T47D (cell line): ENCODE measurements around the gene MAMDC2.

Source experiments
- DNase-seq, 2 experiments: peaks; one replicate each; pipeline versions ENCODE4 v3.0.0 to v3.0.0-alpha.2; 2011 to 2012; ENCODE audit warnings: low read depth in 1 of 2, low spot score in 1 of 2
- JUND ChIP-seq: IDR thresholded peaks from 2 replicates; pipeline ENCODE4 v1.6.1; 2012; ENCODE audit warnings: low read depth
- in situ Hi-C: cut with HindIII; loops from 2 replicates; pipeline ENCODE4 v1.10.0; 2016; ENCODE audit warnings: low sequenced_read_pairs, low pct_unique_long_range_greater_than_20kb

MAMDC2 gene

DNA sequence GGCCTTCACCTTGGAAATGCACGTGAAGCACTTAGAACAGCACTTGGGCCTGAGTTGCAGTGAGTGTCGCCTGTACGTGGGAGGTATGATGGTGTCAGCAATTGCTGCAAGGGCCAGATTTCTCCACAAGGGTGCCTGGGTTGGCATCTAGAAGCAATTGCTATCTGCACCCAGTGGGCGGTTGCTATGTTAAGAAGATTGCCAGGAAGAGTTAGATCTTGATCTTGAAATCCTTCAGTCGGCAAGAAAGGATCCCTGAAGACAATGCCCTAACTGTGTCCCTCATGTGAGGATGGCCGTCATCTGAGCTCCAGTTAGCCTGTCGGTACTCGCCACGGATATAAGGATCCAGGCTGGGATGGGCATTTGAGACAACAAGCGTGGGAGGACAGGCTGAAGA is 62.9 kb downstream of the MAMDC2 start:
- in situ Hi-C loops = no loop called here
- TF ChIP-seq JUND = no peak
- DNase-seq = no peak

DNA sequence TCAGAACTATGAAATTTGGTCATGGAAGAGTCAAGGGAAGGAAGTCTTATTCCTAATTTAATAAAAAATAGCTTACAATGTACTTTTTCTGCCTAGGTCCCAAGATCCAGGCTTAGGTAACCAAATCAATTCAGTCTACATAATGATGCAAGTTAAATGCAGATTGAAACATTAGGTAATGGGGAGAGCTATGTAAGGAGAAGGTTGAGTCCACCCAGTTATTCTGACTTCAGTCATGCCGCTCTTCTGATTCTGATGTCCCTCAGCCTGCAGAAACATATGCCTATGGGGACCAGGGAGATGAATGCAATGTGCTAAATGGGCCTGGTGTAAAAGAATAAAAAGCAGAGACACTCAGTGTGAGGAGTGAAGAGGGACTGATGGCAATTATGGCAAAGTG is 63.9 kb downstream of the MAMDC2 start:
- in situ Hi-C loops = no loop called here
- no peak for DNase-seq
- no peak for TF ChIP-seq JUND

DNA sequence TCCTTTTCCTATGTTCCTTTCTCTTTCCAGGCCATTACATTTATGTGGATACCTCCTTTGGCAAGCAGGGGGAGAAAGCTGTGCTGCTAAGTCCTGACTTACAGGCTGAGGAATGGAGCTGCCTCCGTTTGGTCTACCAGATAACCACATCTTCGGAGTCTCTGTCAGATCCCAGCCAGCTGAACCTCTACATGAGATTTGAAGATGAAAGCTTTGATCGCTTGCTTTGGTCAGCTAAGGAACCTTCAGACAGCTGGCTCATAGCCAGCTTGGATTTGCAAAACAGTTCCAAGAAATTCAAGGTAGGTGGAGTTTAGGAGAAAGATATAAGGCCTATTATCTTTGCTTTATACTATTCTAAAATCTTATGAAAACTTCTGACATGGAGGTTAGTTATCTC is 64.5 kb downstream of the MAMDC2 start:
- TF ChIP-seq JUND = no peak
- in situ Hi-C loops = no loop called here
- DNase-seq = no peak

DNA sequence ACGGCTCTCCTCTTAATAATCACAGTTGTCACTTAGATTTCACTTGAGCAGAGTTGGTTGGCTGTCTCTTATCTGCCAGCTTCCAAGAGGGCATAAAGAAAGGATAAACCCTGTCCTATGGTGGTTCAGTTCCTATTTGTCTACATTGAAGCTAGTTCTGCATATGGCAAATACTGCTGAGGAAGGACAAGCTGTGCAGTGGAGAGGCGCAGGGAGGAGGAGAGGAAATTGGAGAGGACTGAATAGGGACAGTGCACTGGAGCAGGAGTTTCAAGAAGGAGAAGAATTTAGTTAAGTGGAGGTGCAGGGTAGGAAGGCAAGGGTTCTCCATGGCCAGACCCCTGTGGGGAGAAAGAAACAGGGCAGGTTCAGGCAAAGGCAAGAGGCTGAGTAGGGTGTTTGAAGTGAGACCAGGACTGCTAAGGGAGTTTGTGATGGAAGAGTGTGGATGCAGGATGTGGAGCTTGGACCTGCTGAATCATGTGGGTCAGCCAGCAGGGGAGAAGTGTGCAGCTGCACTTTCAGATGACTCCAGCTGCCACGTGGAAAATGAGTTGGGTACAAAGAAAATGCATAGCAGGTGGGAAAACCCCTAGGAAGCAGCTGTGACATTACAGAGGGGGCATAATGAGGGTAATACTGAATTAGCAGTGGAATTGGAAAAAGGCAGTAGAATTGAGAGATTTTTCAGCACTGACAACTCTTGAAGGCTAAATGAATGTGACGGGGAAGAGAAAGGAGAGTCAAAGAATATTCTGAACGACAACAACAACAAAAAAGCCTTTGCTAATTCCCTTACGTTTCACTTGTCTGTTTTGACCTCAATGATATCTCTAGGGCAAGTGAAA is 66.8 kb downstream of the MAMDC2 start:
- TF ChIP-seq JUND = no peak
- in situ Hi-C loops = no loop called here
- no peak for DNase-seq

GRCh38 chr9:70111042-70111602 is 67.5 kb downstream of the MAMDC2 start:
- DNase-seq = peak in 1 of 2 experiments; percentile 65
- in situ Hi-C loops = no loop called here
- no peak for TF ChIP-seq JUND

DNA sequence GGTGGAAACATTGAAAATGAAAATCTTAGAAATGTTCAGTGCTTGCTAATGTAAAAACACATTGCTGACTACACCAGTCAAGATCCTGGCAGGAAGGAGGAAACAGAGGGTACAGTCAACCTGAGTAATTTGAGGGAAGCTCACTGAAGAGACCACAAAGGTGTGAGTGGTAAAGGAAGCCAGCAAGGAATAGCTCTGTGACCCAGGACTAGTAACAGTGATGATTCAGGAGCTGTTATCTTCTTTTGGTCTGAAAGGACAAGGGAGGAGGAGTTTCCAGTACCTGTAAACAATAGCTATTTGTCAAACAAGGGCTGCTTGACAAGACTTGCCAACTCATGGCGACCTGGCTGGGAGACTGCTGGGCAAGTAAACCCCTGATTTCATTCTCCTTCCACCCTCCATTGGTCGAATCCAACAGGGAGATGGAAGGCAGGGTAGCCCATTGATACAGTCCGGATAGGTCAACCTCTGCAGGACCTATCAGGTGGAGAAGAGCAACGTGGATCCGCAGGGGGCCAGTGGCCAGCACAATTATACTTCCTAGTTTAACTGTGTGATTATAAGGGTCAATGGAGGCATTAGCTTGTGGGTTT is 68.1 kb downstream of the MAMDC2 start:
- in situ Hi-C loops = no loop called here
- TF ChIP-seq JUND = no peak
- DNase-seq = no peak

DNA sequence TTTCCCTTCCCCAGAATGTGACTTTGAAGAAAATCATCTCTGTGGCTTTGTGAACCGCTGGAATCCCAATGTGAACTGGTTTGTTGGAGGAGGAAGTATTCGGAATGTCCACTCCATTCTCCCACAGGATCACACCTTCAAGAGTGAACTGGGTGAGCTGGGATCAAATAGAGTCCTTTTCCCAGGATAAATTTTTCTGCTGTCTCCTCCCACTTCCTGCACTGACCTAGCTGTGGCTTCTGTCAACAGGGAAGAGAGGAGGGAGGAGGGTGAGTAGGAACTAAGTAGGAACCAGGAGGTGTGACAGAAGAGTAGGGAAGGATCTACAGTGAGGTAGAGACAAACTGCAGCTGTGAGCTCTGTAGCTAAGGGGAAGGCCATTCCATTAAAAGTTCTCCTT is 69.3 kb downstream of the MAMDC2 start:
- in situ Hi-C loops = no loop called here

GRCh38 chr9:70113403-70114022 is 69.9 kb downstream of the MAMDC2 start:
- no peak for TF ChIP-seq JUND
- in situ Hi-C loops = no loop called here
- peak; percentile 10 to 66 for DNase-seq

More for the DNA sequence above, 69.3 kb downstream of the MAMDC2 start:
- TF ChIP-seq JUND = no peak
- peak in 1 of 2 experiments; percentile 65 for DNase-seq

DNA sequence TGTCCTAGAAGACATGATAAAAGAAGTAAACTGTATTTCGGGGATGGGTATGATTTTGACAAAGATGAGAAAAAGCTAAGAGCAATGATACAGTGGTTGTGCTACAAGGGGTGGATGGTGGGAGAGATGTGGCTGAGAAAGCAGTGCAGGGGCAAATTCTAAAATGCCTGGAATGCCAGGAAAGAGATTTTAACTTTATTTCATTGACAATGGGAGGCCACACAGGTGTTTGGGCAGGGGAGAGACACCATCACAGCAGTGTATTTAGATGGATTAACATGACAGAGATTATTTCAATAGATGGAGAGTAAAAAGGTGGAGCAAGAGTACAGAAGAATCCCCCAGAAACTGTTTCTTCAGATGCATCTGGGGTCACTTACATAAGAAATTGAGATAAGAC is 71.2 kb downstream of the MAMDC2 start:
- no peak for TF ChIP-seq JUND
- in situ Hi-C loops = no loop called here
- DNase-seq = no peak

DNA sequence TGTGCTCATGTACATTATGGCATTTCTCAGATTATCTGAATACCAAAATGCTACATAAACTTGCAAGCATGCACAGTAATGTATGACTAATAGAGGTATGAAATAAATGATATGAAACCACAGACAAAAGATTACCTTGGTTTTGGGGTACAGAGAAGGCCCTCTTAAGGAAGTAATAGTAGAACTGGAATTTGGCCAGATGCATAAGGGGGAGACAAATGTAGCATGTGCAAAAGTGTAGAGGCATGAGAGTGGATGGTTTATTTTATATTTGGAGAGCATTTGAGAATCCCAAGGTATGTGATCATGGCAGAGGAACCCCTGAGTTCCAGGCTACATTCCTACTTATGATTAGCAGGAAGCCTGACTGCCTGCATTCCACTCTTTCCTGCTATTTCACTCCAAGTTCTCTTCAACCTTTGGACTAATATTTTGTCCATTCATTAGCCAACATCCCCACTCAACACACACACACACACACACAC is 74.2 kb downstream of the MAMDC2 start:
- in situ Hi-C loops = no loop called here
- no peak for TF ChIP-seq JUND
- no peak for DNase-seq

DNA sequence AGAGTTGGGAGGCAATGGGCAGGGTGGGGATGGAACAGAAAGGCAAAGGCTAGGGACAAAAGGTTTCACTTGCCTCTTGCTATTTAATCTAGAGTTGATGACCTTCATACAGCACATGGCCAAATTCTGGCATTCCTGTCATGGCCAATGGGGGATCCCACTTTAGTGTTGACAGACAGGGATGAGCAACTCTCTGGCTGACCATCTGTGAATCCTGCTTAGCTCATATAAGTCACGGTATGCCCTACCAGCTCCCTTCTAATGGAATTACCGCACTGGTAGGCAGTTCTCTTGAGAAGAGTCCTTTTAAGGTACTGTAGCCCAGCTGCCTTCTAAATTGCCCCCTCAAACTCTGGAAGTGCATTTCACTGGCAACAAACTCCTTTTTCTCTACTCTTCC is 76.1 kb downstream of the MAMDC2 start:
- DNase-seq = no peak
- TF ChIP-seq JUND = no peak
- in situ Hi-C loops = no loop called here

DNA sequence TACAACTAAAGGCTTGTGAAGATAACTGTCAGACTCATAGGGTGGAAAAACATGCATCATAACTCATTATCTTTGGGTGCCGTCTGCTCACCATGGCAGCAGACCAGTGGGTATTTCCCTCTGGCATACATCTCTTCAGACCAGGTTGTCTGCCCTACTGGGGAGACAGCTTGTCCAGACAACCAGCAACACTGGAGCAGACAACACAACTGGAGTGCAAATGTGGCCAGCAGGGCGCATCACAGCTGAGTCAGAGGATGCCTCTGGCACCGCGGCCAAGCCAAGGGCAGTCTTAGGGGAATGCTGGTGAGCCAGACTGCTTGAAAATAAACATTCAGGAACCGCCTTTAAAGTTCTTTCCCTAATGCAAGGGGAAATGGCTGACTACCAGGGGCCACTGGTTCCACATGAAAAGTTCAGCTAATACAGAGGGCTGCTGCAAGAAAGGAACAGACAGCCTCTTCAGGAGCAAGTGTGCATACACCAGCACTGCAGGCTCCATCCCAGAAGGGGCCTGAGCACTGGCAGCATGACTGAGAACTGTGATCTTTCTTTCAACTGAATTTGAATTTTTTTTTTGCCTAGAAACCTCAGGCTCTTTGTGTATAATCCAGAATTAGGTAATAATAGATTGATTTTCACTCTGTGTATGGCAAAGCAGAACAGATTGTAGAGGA is 77.3 kb downstream of the MAMDC2 start:
- TF ChIP-seq JUND = no peak
- in situ Hi-C loops = no loop called here
- peak in 1 of 2 experiments; percentile 22 for DNase-seq
